Activated T-cell treated with anti-CD3 and anti-CD28 coated beads, Interleukin-2, amount 50 U/mL, for 4 hours (primary cell): Measurements from ENCODE around the gene MAP7. TPM values are rescaled to one million over a fixed set of nuclear protein-coding genes. Genes with fewer than 3 reads are reported as not detected.

ENCODE experiments used
- ATAC-seq, 2 donors: fragments of 200-7000 bp; cut with Tn5 transposase; one replicate each; pipeline ENCODE4 v1.10.0; 2021
- DNase-seq: peaks from one replicate; pipeline ENCODE4 v3.0.0-alpha.2; 2020
- H3K27me3 Mint-ChIP-seq: one replicate; pipeline ENCODE4 v1.8.0; 2021; ENCODE audit warnings: low read depth, mixed read lengths
- H3K36me3 Mint-ChIP-seq: one replicate; pipeline ENCODE4 v1.8.0; 2022; ENCODE audit warnings: mixed read lengths; ENCODE audit not compliant: insufficient read depth
- H3K4me1 Mint-ChIP-seq: one replicate; pipeline ENCODE4 v1.8.0; 2021; ENCODE audit warnings: low read depth, mixed read lengths
- H3K4me3 Mint-ChIP-seq: one replicate; pipeline ENCODE4 v1.8.0; 2021; ENCODE audit warnings: mild to moderate bottlenecking, moderate library complexity, mixed read lengths
- H3K9me3 Mint-ChIP-seq: one replicate; pipeline ENCODE4 v1.8.0; 2021; ENCODE audit warnings: mixed read lengths
- total RNA-seq, 3 donors: library from RNA; stranded (reverse); gene quantifications; one replicate each; pipeline ENCODE4 v1.2.1, GENCODE V29; 2021

Gene MAP7
- total RNA-seq, 3 donors from 2014 or later = 0.46 to 1.3 (median 0.49) TPM

DNA sequence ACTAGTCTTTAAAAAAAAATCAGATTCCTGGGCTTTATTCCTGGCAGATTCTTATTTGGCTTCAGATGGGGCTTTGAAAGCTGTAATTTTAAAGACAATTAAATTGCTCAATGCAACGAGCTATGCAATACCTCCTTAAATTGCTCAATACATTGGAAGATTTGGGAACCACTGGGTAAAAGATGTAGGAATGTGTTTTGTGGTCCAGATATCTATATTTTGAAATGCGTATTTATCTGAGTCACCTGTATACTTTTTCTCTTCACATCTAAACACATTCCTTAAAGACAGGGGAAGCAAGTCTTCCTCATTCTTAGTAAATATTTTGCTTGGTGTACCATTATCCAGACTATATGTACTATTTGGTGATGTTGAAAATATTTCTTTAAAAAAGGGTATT, 29.6 kb upstream of the MAP7 start:
- no peaks in the 10 kb centered on the region for H3K27me3 Mint-ChIP-seq
- ATAC-seq = no peak
- no peak for DNase-seq
- no peaks in the 10 kb centered on the region for H3K4me1 Mint-ChIP-seq
- peaks cover 48% of the 10 kb centered on the region for H3K36me3 Mint-ChIP-seq
- no peak overlapping the region for H3K4me3 Mint-ChIP-seq
- H3K9me3 Mint-ChIP-seq = no peaks in the 10 kb centered on the region

DNA sequence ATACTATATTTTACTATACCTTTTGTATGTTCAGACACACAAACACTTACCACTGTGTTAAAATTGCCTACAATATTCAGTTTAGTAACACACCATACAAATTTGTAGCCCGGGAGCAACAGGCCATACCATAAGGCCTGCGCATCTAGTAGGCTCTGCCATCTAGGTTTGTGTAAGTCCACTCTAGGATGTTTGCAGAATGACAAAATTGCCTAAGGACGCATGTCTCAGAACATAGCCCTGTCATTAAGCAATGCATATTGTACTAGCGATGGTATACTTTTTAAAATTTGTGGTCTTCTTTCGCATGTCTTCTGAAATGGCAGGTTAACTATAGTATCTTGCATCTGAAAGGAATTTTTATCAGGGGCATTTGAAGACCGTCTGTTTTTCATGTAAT, 26.6 kb upstream of the MAP7 start:
- H3K9me3 Mint-ChIP-seq = peaks cover 1% of the 10 kb centered on the region
- ATAC-seq (no peak), DNase-seq (no peak)
- H3K36me3 Mint-ChIP-seq = peaks cover 46% of the 10 kb centered on the region
- no peaks in the 10 kb centered on the region for H3K4me1 Mint-ChIP-seq
- no peaks in the 10 kb centered on the region for H3K27me3 Mint-ChIP-seq
- H3K4me3 Mint-ChIP-seq = no peak overlapping the region

DNA sequence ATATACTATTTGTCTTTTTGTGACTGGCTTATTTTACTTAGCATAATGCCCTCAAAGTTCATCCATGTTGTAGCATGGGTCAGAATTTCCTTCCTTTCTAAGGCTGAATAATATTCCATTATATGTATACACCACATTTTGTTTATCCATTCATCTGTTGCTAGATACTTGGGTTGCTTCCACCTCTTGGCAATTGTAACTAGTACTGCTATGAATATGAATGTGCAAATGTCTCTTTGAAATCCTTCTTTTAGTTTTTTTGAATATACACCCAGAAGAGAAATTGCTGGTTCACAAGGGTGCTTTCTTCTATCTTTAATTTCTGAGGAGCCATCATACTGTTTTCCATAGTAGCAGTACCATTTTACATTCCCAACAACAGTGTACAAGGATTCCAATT, 21.3 kb upstream of the MAP7 start:
- no peak for ATAC-seq

DNA sequence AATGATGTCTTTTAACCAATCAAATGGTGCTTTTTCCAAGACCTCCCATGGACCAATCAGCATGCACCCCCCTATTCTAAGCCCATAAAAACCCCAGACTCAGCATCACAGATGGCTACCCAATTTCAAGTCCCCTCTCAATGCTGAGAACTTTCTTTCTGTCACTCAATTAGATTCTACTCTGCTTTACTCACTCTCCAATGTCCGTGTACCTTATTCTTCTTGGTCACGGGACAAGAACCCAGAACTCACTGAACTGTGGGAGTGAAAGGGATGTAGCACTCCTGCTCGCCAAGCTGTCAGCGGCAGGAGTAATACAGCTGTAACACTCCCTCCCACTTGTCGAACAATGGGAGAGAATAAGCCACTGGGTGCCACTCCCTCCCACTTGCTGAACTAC, 20.8 kb upstream of the MAP7 start:
- Mint-ChIP-seq H3K9me3 (peaks cover 5% of the 10 kb centered on the region), H3K4me3 (no peak overlapping the region), H3K27me3 (no peaks in the 10 kb centered on the region), H3K4me1 (peaks cover under 1% of the 10 kb centered on the region), H3K36me3 (peaks cover 37% of the 10 kb centered on the region)
- DNase-seq (no peak), ATAC-seq (no peak)

More for the DNA sequence above, 21.3 kb upstream of the MAP7 start:
- Mint-ChIP-seq H3K27me3 (no peaks in the 10 kb centered on the region), H3K9me3 (peaks cover 5% of the 10 kb centered on the region), H3K4me3 (no peak overlapping the region), H3K36me3 (peaks cover 35% of the 10 kb centered on the region), H3K4me1 (no peaks in the 10 kb centered on the region)
- no peak for DNase-seq

DNA sequence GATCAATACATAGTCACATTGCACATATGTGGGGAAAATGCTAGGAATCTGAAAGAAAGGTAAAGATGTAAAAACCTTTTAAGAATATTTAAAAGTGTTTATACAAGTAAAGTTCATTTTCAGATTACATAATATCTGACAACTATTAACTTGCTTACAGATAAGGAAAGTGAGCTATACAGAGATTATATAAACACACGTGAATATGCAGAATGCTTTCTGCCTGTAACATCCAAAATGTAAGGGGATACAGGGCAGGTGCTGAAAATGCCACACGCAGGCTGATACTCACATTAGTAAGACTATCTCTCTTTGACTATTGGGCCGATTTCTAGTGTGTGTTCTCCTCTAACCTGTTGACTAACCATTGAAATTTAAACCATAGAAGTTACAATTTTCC, 17.9 kb upstream of the MAP7 start:
- Mint-ChIP-seq H3K4me3 (no peak overlapping the region), H3K36me3 (peaks cover 32% of the 10 kb centered on the region), H3K27me3 (no peaks in the 10 kb centered on the region), H3K4me1 (peaks cover 9% of the 10 kb centered on the region), H3K9me3 (peaks cover 5% of the 10 kb centered on the region)
- no peak for DNase-seq
- ATAC-seq = no peak

DNA sequence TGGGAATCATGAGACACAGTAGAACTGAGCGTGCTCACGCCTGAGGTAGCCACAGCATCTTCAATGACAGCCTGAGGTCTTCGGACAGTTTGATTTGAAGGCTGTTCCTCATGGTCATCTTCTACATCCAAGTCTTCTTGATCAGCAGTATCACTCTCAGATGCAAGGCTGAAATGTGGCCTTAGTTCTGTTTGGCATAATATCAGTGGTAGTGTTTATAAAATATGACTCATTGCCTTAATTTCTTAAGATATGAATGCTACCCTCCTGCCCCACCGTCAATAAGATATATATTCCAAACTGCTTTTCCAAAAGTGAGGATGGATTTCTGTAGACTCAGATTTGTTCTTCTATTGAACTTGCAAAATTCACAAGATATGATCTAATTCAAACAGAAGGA, 17.5 kb upstream of the MAP7 start:
- peaks cover 9% of the 10 kb centered on the region for H3K4me1 Mint-ChIP-seq

DNA sequence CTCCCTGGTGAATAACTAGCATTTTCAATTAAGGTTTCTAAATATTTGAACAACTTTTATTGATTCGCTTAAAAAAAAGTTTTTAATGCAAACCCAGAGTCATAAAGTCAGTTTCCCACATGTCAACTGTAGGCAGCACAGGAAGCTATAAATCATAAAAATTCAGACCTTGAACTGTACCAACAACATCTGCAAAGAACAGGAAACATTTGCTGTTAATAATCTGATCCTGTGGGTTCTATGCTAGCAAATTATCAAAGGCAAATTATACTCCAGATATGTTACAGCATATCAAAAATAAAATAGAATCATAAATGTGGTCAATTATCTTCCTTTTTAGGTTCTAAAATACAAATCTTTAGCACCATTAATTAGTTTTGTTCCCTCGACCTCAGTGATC, 16.6 kb upstream of the MAP7 start:
- H3K36me3 Mint-ChIP-seq = peaks cover 26% of the 10 kb centered on the region
- H3K4me1 Mint-ChIP-seq = peaks cover 9% of the 10 kb centered on the region

More for the DNA sequence above, 17.5 kb upstream of the MAP7 start:
- ATAC-seq (no peak), DNase-seq (no peak)
- H3K36me3 Mint-ChIP-seq = peaks cover 27% of the 10 kb centered on the region
- peaks cover 5% of the 10 kb centered on the region for H3K9me3 Mint-ChIP-seq
- H3K4me3 Mint-ChIP-seq = no peak overlapping the region
- no peaks in the 10 kb centered on the region for H3K27me3 Mint-ChIP-seq

DNA sequence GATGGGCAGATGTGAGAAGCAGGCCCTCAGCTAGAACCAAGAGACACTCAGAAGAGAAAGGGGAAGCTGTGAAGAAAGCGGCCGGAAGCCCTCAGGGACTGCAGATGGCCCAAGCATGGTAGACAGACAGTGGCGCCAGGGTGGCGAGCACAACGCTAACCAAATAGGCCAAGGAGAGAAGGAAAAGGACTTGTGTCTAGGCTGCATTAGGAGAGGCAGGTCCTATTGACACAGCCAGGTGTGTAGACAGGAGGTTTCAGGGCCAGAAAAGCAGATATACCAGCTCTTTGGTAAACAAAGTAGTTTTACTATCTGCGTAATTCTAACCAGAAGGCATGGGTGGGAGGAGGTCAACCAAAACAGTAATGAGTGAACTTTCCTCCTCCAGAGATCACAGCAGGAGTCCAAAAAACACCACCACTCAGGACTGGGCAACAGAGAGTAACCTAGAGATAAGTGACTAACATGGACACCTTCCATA, 15.8 kb upstream of the MAP7 start:
- Mint-ChIP-seq H3K27me3 (no peaks in the 10 kb centered on the region), H3K36me3 (peaks cover 25% of the 10 kb centered on the region), H3K4me3 (no peak overlapping the region), H3K9me3 (no peaks in the 10 kb centered on the region), H3K4me1 (peaks cover 9% of the 10 kb centered on the region)
- DNase-seq (no peak), ATAC-seq (no peak)

More for the DNA sequence above, 16.6 kb upstream of the MAP7 start:
- no peak for ATAC-seq
- DNase-seq = no peak
- Mint-ChIP-seq H3K27me3 (no peaks in the 10 kb centered on the region), H3K9me3 (peaks cover 4% of the 10 kb centered on the region), H3K4me3 (no peak overlapping the region)

DNA sequence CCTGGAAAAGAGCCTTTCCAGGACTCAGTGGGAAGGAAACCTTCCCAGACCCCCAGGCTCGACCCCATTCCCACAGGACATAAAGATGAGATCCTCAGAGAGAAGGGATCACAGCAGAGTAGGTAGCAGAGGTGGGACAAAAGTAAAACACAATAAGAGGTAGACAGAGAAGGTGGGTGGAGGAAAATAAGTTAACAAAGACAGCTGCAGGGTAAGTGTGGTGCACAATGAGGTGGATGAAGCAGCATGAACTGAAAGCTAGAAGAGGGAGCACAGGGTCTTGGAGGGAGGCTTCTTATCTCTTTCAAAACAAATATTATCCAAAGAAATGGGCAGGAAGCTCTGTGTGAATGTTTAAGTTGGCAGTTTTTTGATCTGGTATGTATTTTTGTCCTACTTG, 14.0 kb upstream of the MAP7 start:
- Mint-ChIP-seq H3K9me3 (no peaks in the 10 kb centered on the region), H3K27me3 (no peaks in the 10 kb centered on the region), H3K4me3 (no peak overlapping the region), H3K4me1 (peaks cover 9% of the 10 kb centered on the region), H3K36me3 (peaks cover 20% of the 10 kb centered on the region)
- DNase-seq (no peak), ATAC-seq (no peak)

DNA sequence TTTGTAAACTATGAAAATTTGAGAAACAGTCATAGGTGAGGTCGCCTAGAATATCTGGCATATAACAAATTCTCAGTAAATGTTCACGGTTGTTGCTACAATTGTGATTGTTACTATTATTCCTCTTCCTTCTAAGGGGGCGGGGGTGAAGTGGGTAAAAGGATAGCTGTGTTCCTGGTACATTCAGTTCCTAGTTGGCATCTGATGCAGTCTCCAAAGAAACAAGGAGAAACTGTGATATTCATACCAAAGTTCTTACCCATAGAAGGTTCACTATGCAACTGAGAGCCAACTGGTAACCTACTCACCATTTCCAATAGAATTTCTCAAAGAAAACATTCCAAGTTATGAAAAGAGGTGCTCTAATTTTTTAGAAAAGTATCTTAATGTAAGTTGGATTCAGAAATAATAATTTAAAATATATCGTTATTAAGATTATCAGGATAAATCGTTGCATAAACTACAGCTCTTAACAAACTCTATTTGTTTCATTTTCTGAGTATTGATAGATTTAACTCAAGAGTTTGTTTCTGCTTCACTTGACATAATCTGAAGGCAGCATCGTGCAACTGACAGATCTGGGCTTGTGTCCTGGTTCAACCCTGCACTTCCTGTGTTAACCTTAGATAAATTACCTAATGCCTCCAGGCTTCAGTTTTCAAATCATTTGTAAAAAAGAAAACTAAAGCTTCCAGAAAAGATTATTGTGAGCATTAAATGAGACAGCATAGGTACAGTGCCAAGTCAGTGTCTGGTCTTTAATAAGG, 13.3 kb upstream of the MAP7 start:
- Mint-ChIP-seq H3K9me3 (no peaks in the 10 kb centered on the region), H3K4me1 (peaks cover 9% of the 10 kb centered on the region), H3K4me3 (no peak overlapping the region), H3K36me3 (peaks cover 20% of the 10 kb centered on the region), H3K27me3 (no peaks in the 10 kb centered on the region)
- ATAC-seq (no peak), DNase-seq (no peak)

DNA sequence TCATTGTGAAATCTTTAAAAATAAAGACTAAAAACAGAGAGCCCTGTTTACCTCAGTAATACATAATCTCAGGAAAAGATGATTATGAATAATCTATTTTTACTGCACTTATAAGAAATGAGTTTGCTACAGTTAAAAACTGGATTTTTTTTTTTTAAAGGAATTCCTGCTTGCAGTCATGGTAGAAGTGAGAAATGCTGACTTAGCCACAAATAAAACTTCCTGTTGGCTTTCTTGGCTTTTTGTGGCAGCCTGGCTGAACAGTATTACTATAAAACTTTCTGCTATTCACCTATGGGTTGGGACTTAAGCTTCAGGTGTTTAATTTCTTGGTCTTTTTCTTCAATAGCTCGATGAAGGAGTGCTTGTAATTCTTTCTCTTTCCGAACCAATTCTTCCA, 12.0 kb upstream of the MAP7 start:
- Mint-ChIP-seq H3K36me3 (peaks cover 23% of the 10 kb centered on the region), H3K9me3 (no peaks in the 10 kb centered on the region)
- ATAC-seq = no peak

DNA sequence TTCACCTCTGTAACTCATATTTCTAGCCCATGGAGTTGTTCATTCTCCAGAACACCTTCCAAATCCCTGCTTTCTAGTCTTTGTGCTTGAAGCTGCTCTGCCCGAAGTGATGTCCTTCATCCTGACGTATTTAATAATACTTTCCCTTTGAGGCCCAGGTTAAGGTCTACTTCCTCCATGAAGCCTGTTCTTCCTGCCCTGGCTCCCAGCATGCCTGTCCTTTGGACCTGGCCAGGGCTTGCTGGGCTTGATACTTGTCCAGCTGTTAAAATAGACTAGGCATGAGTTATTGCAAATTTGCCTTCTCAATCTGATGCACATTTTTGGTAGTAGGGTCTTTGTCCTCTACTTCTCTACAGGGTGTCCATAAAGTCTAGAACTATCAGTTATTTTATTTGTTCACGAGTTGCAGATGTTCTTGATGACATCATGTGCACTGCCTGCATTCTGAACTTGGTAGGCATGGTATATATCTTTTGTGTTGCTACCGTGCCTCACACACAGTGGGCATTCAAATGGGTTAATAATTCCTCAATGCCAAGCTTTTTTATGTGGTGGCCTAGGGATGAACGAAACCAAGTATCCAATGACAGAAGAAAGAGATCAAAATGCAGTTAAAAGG, 3.1 kb upstream of the MAP7 start:
- H3K4me1 Mint-ChIP-seq = peaks cover 3% of the 10 kb centered on the region
- no peaks in the 10 kb centered on the region for H3K9me3 Mint-ChIP-seq
- no peak for ATAC-seq
- no peak for DNase-seq
- peaks cover 15% of the 10 kb centered on the region for H3K27me3 Mint-ChIP-seq
- H3K36me3 Mint-ChIP-seq = peaks cover 10% of the 10 kb centered on the region
- H3K4me3 Mint-ChIP-seq = no peak overlapping the region

More for the DNA sequence above, 12.0 kb upstream of the MAP7 start:
- DNase-seq = no peak
- no peak overlapping the region for H3K4me3 Mint-ChIP-seq
- H3K4me1 Mint-ChIP-seq = peaks cover 9% of the 10 kb centered on the region
- H3K27me3 Mint-ChIP-seq = no peaks in the 10 kb centered on the region

DNA sequence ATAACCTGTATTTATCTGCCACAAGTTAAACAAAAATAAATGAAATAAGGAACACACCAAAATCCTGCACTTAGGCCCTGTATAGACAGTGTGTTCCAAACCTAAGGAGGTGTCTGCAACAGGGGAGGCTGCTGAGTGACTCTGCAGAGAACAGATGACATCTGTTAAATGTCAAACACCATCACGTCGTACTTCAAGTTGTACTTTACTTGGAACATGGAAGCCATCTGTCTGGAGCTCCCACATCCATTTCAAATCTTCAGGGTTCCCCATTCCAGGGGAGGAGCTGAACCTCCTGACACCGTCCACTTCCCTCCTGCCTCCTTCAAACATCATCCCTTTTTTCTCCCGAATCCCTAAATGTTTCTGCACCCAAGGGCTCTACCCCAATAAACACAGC, 1.8 kb upstream of the MAP7 start:
- no peaks in the 10 kb centered on the region for H3K9me3 Mint-ChIP-seq
- ATAC-seq = no peak

DNA sequence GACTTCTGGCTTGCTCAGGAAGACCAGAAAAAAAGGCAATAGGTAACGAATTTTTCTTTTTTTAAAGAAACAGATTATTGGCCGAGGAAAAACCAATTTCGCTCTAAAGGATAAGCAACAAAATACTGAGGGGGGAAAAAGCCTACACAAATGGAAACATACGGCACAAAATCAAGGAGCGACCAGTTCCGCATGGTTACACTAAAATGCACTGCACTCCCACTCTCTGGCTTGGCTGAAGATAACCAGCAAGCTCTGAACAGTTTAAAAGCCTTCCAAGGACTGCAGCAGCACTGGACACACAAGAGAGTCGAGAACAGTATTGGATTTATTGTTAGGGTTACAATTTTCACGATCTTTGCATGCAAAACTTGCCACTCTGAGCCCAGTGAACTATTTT, 881 bp upstream of the MAP7 start:
- Mint-ChIP-seq H3K36me3 (peaks cover 5% of the 10 kb centered on the region), H3K4me1 (peaks cover 3% of the 10 kb centered on the region), H3K4me3 (peak overlapping the region; percentile 61), H3K9me3 (no peaks in the 10 kb centered on the region), H3K27me3 (peaks cover 34% of the 10 kb centered on the region)
- no peak for DNase-seq
- ATAC-seq = no peak

More for the DNA sequence above, 1.8 kb upstream of the MAP7 start:
- Mint-ChIP-seq H3K27me3 (peaks cover 24% of the 10 kb centered on the region), H3K36me3 (peaks cover 5% of the 10 kb centered on the region), H3K4me1 (peaks cover 3% of the 10 kb centered on the region), H3K4me3 (peak overlapping the region; percentile 7)
- no peak for DNase-seq

DNA sequence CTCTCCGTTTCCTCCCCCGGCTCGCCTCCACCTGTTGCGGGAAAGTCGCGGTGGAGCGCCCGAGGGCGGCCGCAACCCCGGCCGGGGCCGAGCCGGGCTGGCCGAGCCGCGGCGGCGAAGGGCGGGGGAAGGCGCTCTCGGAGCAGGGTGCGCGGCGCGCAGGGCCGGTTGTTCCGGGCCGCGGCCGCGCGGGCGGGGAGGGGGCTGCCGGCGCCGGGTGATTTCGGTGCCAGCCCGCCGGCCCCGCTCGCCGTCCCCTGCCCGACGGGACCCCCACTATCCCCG, 235 bp downstream of the MAP7 start:
- peak overlapping the region; percentile 45 for H3K4me3 Mint-ChIP-seq
- H3K9me3 Mint-ChIP-seq = no peaks in the 10 kb centered on the region
- ATAC-seq (peak; percentile 65 to 73), DNase-seq (no peak)
- H3K27me3 Mint-ChIP-seq = peaks cover 41% of the 10 kb centered on the region
- H3K36me3 Mint-ChIP-seq = peaks cover 3% of the 10 kb centered on the region
- peaks cover 3% of the 10 kb centered on the region for H3K4me1 Mint-ChIP-seq
